H1 (cell line): ENCODE data around the gene PLPPR3. TPM values are rescaled to one million over a fixed set of nuclear protein-coding genes. Genes with fewer than 3 reads are reported as not detected.

ENCODE experiments used
- CTCF ChIA-PET: fragments of 300-600 bp; sonication (Branson Sonifier 250); formaldehyde crosslinking; loops from one replicate; lab custom pipeline; 2021; ENCODE audit not compliant: partially characterized antibody; lab: Charles Lee
- POLR2A ChIA-PET: fragments of 300-600 bp; sonication (Branson Sonifier 250); formaldehyde crosslinking; loops from one replicate; lab custom pipeline; 2021; ENCODE audit warnings: inconsistent platforms; ENCODE audit not compliant: partially characterized antibody; lab: Charles Lee
- DNase-seq, 2 experiments: peaks; one replicate each; pipeline versions ENCODE4 v3.0.0 to v3.0.0-alpha.2; 2010 to 2022; ENCODE audit warnings: low spot score in 2 of 2, low read depth in 1 of 2, mixed read lengths in 1 of 2
- FAIRE-seq: peaks from 2 replicates; lab custom pipeline; 2011; peaks lifted over from hg19 to GRCh38; lab: Jason Lieb, UNC
- H2AFZ ChIP-seq: 2 replicates; pipeline ENCODE4 v1.8.1; 2012; ENCODE audit warnings: low read length, inconsistent platforms
- H2AK5ac ChIP-seq: 2 replicates; pipeline ENCODE4 v1.6.1; 2013; ENCODE audit warnings: low read depth, low read length
- H2BK120ac ChIP-seq: replicated peaks from 2 replicates; pipeline ENCODE3; 2013; ENCODE audit warnings: low read depth, low read length, inconsistent platforms
- H2BK12ac ChIP-seq: 2 replicates; pipeline ENCODE4 v1.6.1; 2013; ENCODE audit warnings: low read depth, low read length
- H2BK15ac ChIP-seq: 2 replicates; pipeline ENCODE4 v1.6.1; 2013; ENCODE audit warnings: low read length
- H2BK20ac ChIP-seq: 2 replicates; pipeline ENCODE4 v1.6.1; 2013; ENCODE audit warnings: low read length
- H2BK5ac ChIP-seq: 2 replicates; pipeline ENCODE4 v1.6.1; 2013; ENCODE audit warnings: low read depth, low read length
- H3K14ac ChIP-seq: 2 replicates; pipeline ENCODE4 v1.6.1; 2013; ENCODE audit warnings: inconsistent platforms; ENCODE audit not compliant: insufficient read length
- H3K18ac ChIP-seq: 2 replicates; pipeline ENCODE4 v1.6.1; 2013; ENCODE audit warnings: low read length; ENCODE audit errors: extremely low read depth
- H3K23ac ChIP-seq: 2 replicates; pipeline ENCODE4 v1.6.1; 2013; ENCODE audit warnings: inconsistent platforms; ENCODE audit not compliant: insufficient read length
- H3K23me2 ChIP-seq: 2 replicates; pipeline ENCODE4 v1.6.1; 2013; ENCODE audit warnings: low read depth, low read length
- H3K27ac ChIP-seq: 2 replicates; pipeline ENCODE4 v1.6.1; 2011; ENCODE audit warnings: low read depth, low read length, inconsistent platforms
- H3K27me3 ChIP-seq, 4 experiments: replicated peaks in 1 of 4; 1 replicate in 1 of 4; 2 replicates in 3 of 4; pipeline versions ENCODE4 v1.6.1 to v1.8.1; 2011 to 2013; ENCODE audit warnings: low read length in 3 of 4, mild to moderate bottlenecking in 3 of 4, inconsistent platforms in 2 of 4, mixed read lengths in 2 of 4, moderate library complexity in 1 of 4; ENCODE audit not compliant: control insufficient read depth in 3 of 4, insufficient read depth in 3 of 4; ENCODE audit errors: extremely low read depth in 1 of 4
- H3K36me3 ChIP-seq, 4 experiments: 2 replicates each; pipeline versions ENCODE4 v1.6.1 to v1.8.1; 2011 to 2013; ENCODE audit warnings: mild to moderate bottlenecking in 4 of 4, low read length in 3 of 4, moderate library complexity in 2 of 4, control low read depth in 1 of 4, inconsistent platforms in 1 of 4; ENCODE audit not compliant: insufficient read depth in 4 of 4, control insufficient read depth in 2 of 4
- H3K4ac ChIP-seq: replicated peaks from 2 replicates; pipeline ENCODE3; 2013; ENCODE audit warnings: low read length, low read depth, mixed read lengths, inconsistent platforms; ENCODE audit not compliant: insufficient read length
- H3K4me1 ChIP-seq, 4 experiments: replicated peaks in 1 of 4; 1 replicate in 1 of 4; 2 replicates in 3 of 4; pipeline versions ENCODE4 v1.6.1 to v1.8.1; 2011 to 2013; ENCODE audit warnings: low read length in 3 of 4, inconsistent platforms in 2 of 4, mixed read lengths in 1 of 4; ENCODE audit not compliant: insufficient read depth in 4 of 4, control insufficient read depth in 3 of 4
- H3K4me2 ChIP-seq, 2 experiments: 2 replicates each; pipeline versions ENCODE4 v1.6.1 to v1.8.1; 2011 to 2013; ENCODE audit warnings: low read depth in 2 of 2, low read length in 2 of 2, control low read depth in 1 of 2, inconsistent platforms in 1 of 2, mild to moderate bottlenecking in 1 of 2; ENCODE audit not compliant: insufficient read depth in 1 of 2
- H3K4me3 ChIP-seq, 4 experiments: fragments of 200-600, 300-600 bp in 1 of 4; sonication (generic), shearing (Covaris generic), sonication (Bioruptor Twin) in 1 of 4; 2 replicates each; pipeline versions ENCODE4 v1.5.1 to v1.8.1; 2011 to 2016; ENCODE audit warnings: low read length in 4 of 4, low read depth in 3 of 4, control low read depth in 2 of 4, inconsistent platforms in 2 of 4, mild to moderate bottlenecking in 2 of 4, mixed read lengths in 1 of 4, moderate library complexity in 1 of 4; ENCODE audit not compliant: insufficient read depth in 2 of 4; ENCODE audit errors: extremely low read depth in 1 of 4
- H3K56ac ChIP-seq: replicated peaks from 2 replicates; pipeline ENCODE3; 2013; ENCODE audit warnings: low read depth, mild to moderate bottlenecking, mixed read lengths, low read length, inconsistent platforms; ENCODE audit not compliant: insufficient read length
- H3K79me1 ChIP-seq: 2 replicates; pipeline ENCODE4 v1.6.1; 2013; ENCODE audit warnings: low read depth, low read length, control low read depth
- H3K79me2 ChIP-seq, 2 experiments: 2 replicates each; pipeline versions ENCODE4 v1.6.1 to v1.8.1; 2012 to 2013; ENCODE audit warnings: low read length in 2 of 2, mild to moderate bottlenecking in 2 of 2, inconsistent platforms in 1 of 2; ENCODE audit not compliant: insufficient read depth in 2 of 2, control insufficient read depth in 1 of 2
- H3K9ac ChIP-seq, 4 experiments: replicated peaks in 1 of 4; 1 replicate in 1 of 4; 2 replicates in 3 of 4; pipeline versions ENCODE4 v1.6.1 to v1.8.1; 2011 to 2013; ENCODE audit warnings: low read depth in 3 of 4, low read length in 3 of 4, control low read depth in 2 of 4, mild to moderate bottlenecking in 2 of 4, moderate library complexity in 2 of 4, inconsistent platforms in 1 of 4; ENCODE audit errors: extremely low read depth in 1 of 4
- H3K9me3 ChIP-seq, 2 experiments: 2 replicates each; pipeline versions ENCODE4 v1.6.1 to v1.8.1; 2012 to 2013; ENCODE audit warnings: mild to moderate bottlenecking in 2 of 2, moderate library complexity in 2 of 2, control low read depth in 1 of 2, inconsistent platforms in 1 of 2, low read depth in 1 of 2, low read length in 1 of 2, mixed read lengths in 1 of 2; ENCODE audit not compliant: insufficient read depth in 2 of 2
- H4K20me1 ChIP-seq, 2 experiments: replicated peaks in 1 of 2; 2 replicates each; pipeline versions ENCODE3 to v1.8.1; 2011 to 2013; ENCODE audit warnings: inconsistent platforms in 2 of 2, low read length in 2 of 2, mild to moderate bottlenecking in 1 of 2; ENCODE audit not compliant: insufficient read depth in 2 of 2, control insufficient read depth in 1 of 2
- H4K5ac ChIP-seq: 2 replicates; pipeline ENCODE4 v1.6.1; 2013; ENCODE audit warnings: low read length, low read depth, mixed read lengths, inconsistent platforms; ENCODE audit not compliant: insufficient read length
- H4K8ac ChIP-seq: 2 replicates; pipeline ENCODE4 v1.8.0; 2013; ENCODE audit warnings: mild to moderate bottlenecking, moderate library complexity, low read length, inconsistent platforms; ENCODE audit not compliant: insufficient read depth; ENCODE audit errors: extremely low read depth
- H4K91ac ChIP-seq: replicated peaks from 2 replicates; pipeline ENCODE3; 2013; ENCODE audit warnings: low read length, mixed read lengths, inconsistent platforms; ENCODE audit not compliant: insufficient read length
- EZH2 ChIP-seq: fragments of 200-600 bp; sonication (generic); IDR thresholded peaks from 2 replicates; pipeline ENCODE4 v1.7.1; 2012; ENCODE audit warnings: low read depth, mild to moderate bottlenecking, moderate library complexity, low read length, inconsistent platforms; ENCODE audit not compliant: severe bottlenecking
- POLR2A ChIP-seq, 2 experiments: IDR thresholded peaks; 1 replicate in 1 of 2; 2 replicates in 1 of 2; pipeline ENCODE4 v1.6.1; 2011; ENCODE audit warnings: low read depth in 2 of 2, low read length in 2 of 2, mild to moderate bottlenecking in 2 of 2; ENCODE audit errors: control extremely low read depth in 1 of 2
- SIRT6 ChIP-seq: IDR thresholded peaks from one replicate; pipeline ENCODE4 v1.7.1; 2012; ENCODE audit warnings: low read length, inconsistent platforms
- WGBS, 2 experiments: shearing (Covaris generic) in 1 of 2; methylation state at CpG; one replicate each; pipeline versions ENCODE4 v1.1.6 to v1.1.7; 2013 to 2015; ENCODE audit warnings: low lambda C conversion rate in 2 of 2, mixed read lengths in 2 of 2, inconsistent platforms in 1 of 2, low coverage in 1 of 2, missing lambda C conversion rate in 1 of 2; ENCODE audit not compliant: insufficient replicate concordance in 2 of 2, insufficient coverage in 1 of 2, insufficient read length in 1 of 2; ENCODE audit errors: extremely low coverage in 1 of 2, missing lambda C conversion rate in 1 of 2; 5-methylcytosine and 5-hydroxymethylcytosine counted together
- polyA plus RNA-seq, 7 experiments: library from polyadenylated mRNA; depleted of rRNA in 3 of 7; stranded (reverse) in 5 of 7; unstranded in 2 of 7; fragments of >200 nt in 5 of 7; fragments of 200-250 nt in 2 of 7; gene quantifications; 1 replicate in 5 of 7; 2 replicates in 1 of 7; 4 replicates in 1 of 7; pipeline versions ENCODE4 v1.2.1 to v1.2.3, GENCODE V29; 2011 to 2013; ENCODE audit warnings: missing spikeins in 2 of 7, mixed read lengths in 2 of 7
- total RNA-seq: library from RNA; stranded (reverse); fragmentation: NEBNext Ultra II Directional; extraction: Animal tissue kit (Norgen Biotek cat#: 25700); gene quantifications from 2 replicates; pipeline ENCODE4 v1.2.1, GENCODE V29; 2021

The PLPPR3 gene
- total and polyA plus RNA-seq, 2 of the 8 experiments (the other 6 are each of a cell fraction or from before 2014, with no cell fraction given) = 71.7 to 76.4 TPM

- H4K20me1 ChIP-seq = peaks cover 69 to 80% of the 10 kb centered on the region in 2 experiments
- H2AFZ ChIP-seq = no peak overlapping the region
- H3K79me1 ChIP-seq = peaks cover 18% of the 10 kb centered on the region
- no peak overlapping the region for H3K14ac ChIP-seq
- peaks cover 39 to 71% (median 63%) of the 10 kb centered on the region in 4 experiments for H3K36me3 ChIP-seq
- H2BK120ac ChIP-seq = no peak overlapping the region
- peak overlapping the region; percentile 16 to 38; a peak in 1 of 4 replicates for H3K4me2 ChIP-seq
- H2AK5ac ChIP-seq = no peak overlapping the region
- no peak overlapping the region for H2BK20ac ChIP-seq
- H4K8ac ChIP-seq = no peak overlapping the region; the same call in 1 of the 2 replicates
- H3K23ac ChIP-seq = no peak overlapping the region
- no peak for DNase-seq
- no peaks in the 10 kb centered on the region for H3K27me3 ChIP-seq
- peaks cover 62 to 91% of the 10 kb centered on the region in 2 experiments for H3K79me2 ChIP-seq
- peak overlapping the region; percentile 53; the same call in 1 of the 2 replicates for H3K27ac ChIP-seq
- H3K56ac ChIP-seq = no peak overlapping the region
- no peak overlapping the region for H2BK12ac ChIP-seq
- H4K91ac ChIP-seq = no peak overlapping the region
- peak in 1 of 2 experiments; percentile 56; a peak in 2 of 3 replicates for TF ChIP-seq POLR2A (IDR thresholded peaks at IDR 0.05; ENCODE audit: control extremely low read depth in 1 of 2, low read depth in 2 of 2, low read length in 2 of 2)
- no peak for TF ChIP-seq EZH2
- no peak for TF ChIP-seq SIRT6
- H3K23me2 ChIP-seq = peaks cover 8% of the 10 kb centered on the region; the same call in 1 of the 2 replicates
- 93% methylated on average over 28 of the region's 28 CpGs; no CpG with 5 or more reads in 1 of the 2 experiments for WGBS, 2 experiments
- no peak overlapping the region for H2BK15ac ChIP-seq
- H3K9me3 ChIP-seq = no peaks in the 10 kb centered on the region
- no peak overlapping the region; a peak in 1 of 7 replicates for H3K9ac ChIP-seq
- H3K18ac ChIP-seq = no peak overlapping the region
- no peak overlapping the region for H3K4ac ChIP-seq
- H2BK5ac ChIP-seq = peak overlapping the region; percentile 60; the same call in 1 of the 2 replicates
- no peak for FAIRE-seq
- H4K5ac ChIP-seq = no peak overlapping the region
- POLR2A ChIA-PET = interaction anchor here (0.6 to 16.9 kb wide), 18 partner anchors 7 to 390 kb away, joined by 3 to 277 read pairs (median 6); partner anchors contain the start of genes AZU1, PLPPR3 and PRTN3
- peaks cover 0 to 25% (median 15%) of the 10 kb centered on the region in 4 experiments; a peak in 6 of 7 replicates for H3K4me1 ChIP-seq
- H3K4me3 ChIP-seq = no peak overlapping the region
- CTCF ChIA-PET = interaction anchor here (0.5 to 1.5 kb wide), 6 partner anchors 13 to 228 kb away, joined by 3 to 5 read pairs (median 3); no protein-coding TSS in a partner anchor
Measured at GRCh38 chr19:802498-803098, 19.2 kb downstream of the PLPPR3 start.
